ENCODE results near the gene ATP8A2.

Gene ATP8A2

GRCh38 chr13:25579221-25579620 lies 207.4 kb downstream of the ATP8A2 start:
- no peak overlapping the region for H3K27ac ChIP-seq
- no peak overlapping the region for H3K4me3 ChIP-seq
- DNase-seq (ENCODE audit: low spot score), result no peak
- TF ChIP-seq CTCF (IDR thresholded peaks at IDR 0.05), result no peak

- Histone ChIP-seq H3K27ac (no peak overlapping the region), H3K4me3 (no peak overlapping the region)
- TF ChIP-seq CTCF (IDR thresholded peaks at IDR 0.05), result no peak
- no peak for DNase-seq (ENCODE audit: low spot score)
Measured at GRCh38 chr13:25581351-25581750, 209.6 kb downstream of the ATP8A2 start.

GRCh38 chr13:25584087-25584486 lies 212.3 kb downstream of the ATP8A2 start:
- no peak for DNase-seq (ENCODE audit: low spot score)
- Histone ChIP-seq H3K27ac (no peak overlapping the region), H3K4me3 (no peak overlapping the region)
- no peak for TF ChIP-seq CTCF (IDR thresholded peaks at IDR 0.05)

- no peak for DNase-seq (ENCODE audit: low spot score)
- TF ChIP-seq CTCF (IDR thresholded peaks at IDR 0.05), result no peak
- Histone ChIP-seq H3K4me3 (no peak overlapping the region), H3K27ac (no peak overlapping the region)
Measured at GRCh38 chr13:25585000-25585399, 213.2 kb downstream of the ATP8A2 start.

- H3K27ac ChIP-seq, result no peak overlapping the region
- H3K4me3 ChIP-seq, result no peak overlapping the region
- TF ChIP-seq CTCF (IDR thresholded peaks at IDR 0.05), result no peak
- DNase-seq (ENCODE audit: low spot score), result no peak
Measured at GRCh38 chr13:25587326-25587980, 215.7 kb downstream of the ATP8A2 start.

- no peak for TF ChIP-seq CTCF (IDR thresholded peaks at IDR 0.05)
- Histone ChIP-seq H3K27ac (no peak overlapping the region), H3K4me3 (no peak overlapping the region)
- no peak for DNase-seq (ENCODE audit: low spot score)
Measured at GRCh38 chr13:25588336-25589060, 216.7 kb downstream of the ATP8A2 start.

- H3K4me3 ChIP-seq, result no peak overlapping the region
- no peak overlapping the region for H3K27ac ChIP-seq
- no peak for TF ChIP-seq CTCF (IDR thresholded peaks at IDR 0.05)
- no peak for DNase-seq (ENCODE audit: low spot score)
Measured at GRCh38 chr13:25598421-25598820, 226.6 kb downstream of the ATP8A2 start.

Data from coronary artery (tissue), 2 donors.